Subcutaneous abdominal adipose tissue (tissue), 5 donors: ENCODE measurements around the gene COA1.

Experiments
- H3K27ac ChIP-seq: one replicate; pipeline ENCODE4 v1.7.0; 2013; ENCODE audit warnings: low read depth, mild to moderate bottlenecking, inconsistent platforms, low read length, moderate library complexity
- H3K27me3 ChIP-seq, 5 donors: one replicate each; pipeline ENCODE4 v1.7.0; 2013; ENCODE audit warnings: low read length in 5 of 5, inconsistent platforms in 1 of 5; ENCODE audit not compliant: control insufficient read depth in 5 of 5, insufficient read depth in 4 of 5
- H3K36me3 ChIP-seq, 5 donors: one replicate each; pipeline ENCODE4 v1.7.0; 2013; ENCODE audit warnings: low read length in 5 of 5; ENCODE audit not compliant: control insufficient read depth in 5 of 5, insufficient read depth in 5 of 5
- H3K4me1 ChIP-seq, 5 donors: one replicate each; pipeline ENCODE4 v1.7.0; 2013; ENCODE audit warnings: low read length in 5 of 5, mild to moderate bottlenecking in 3 of 5, moderate library complexity in 1 of 5; ENCODE audit not compliant: control insufficient read depth in 5 of 5, insufficient read depth in 5 of 5
- H3K4me3 ChIP-seq, 5 donors: one replicate each; pipeline ENCODE4 v1.7.0; 2013; ENCODE audit warnings: low read length in 5 of 5, low read depth in 1 of 5
- H3K9ac ChIP-seq, 5 donors: one replicate each; pipeline ENCODE4 v1.7.0; 2013; ENCODE audit warnings: low read length in 5 of 5, mild to moderate bottlenecking in 4 of 5, moderate library complexity in 3 of 5
- H3K9me3 ChIP-seq, 5 donors: one replicate each; pipeline ENCODE4 v1.7.0; 2013; ENCODE audit warnings: low read length in 5 of 5; ENCODE audit not compliant: control insufficient read depth in 5 of 5
- donor health status: healthy.
- donor health status: healthy.
- donor health status: healthy.
- donor health status: healthy.
- donor health status: healthy.

COA1 gene

DNA sequence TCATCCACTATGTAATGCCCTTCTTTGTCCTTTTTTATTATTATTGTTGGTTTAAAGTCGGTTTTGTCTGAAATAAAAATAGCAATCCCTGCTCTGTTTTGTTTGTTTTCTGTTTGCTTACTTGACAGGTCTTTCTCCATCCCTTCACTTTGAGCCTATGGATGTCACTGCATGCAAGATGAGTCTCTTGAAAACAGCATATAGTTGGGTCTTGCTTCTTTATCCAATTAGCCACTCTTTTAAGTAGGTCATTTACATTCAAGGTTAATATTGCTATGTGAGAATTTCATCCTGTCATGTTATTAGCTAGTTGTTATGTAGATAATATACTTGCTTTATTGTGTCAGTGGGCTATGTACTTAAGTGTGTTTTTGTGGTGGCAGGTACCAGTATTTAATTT is 25.8 kb downstream of the COA1 start:
- Histone ChIP-seq H3K9ac (no peak overlapping the region), H3K4me3 (no peak overlapping the region), H3K36me3 (peaks cover 0 to 9% (median 6%) of the 10 kb centered on the region in 5 donors), H3K27me3 (no peaks in the 10 kb centered on the region), H3K4me1 (no peaks in the 10 kb centered on the region), H3K9me3 (no peaks in the 10 kb centered on the region), H3K27ac (no peak overlapping the region)

- Histone ChIP-seq H3K27ac (no peak overlapping the region), H3K9me3 (no peaks in the 10 kb centered on the region), H3K4me1 (no peaks in the 10 kb centered on the region)
These were observed 26.3 kb downstream of the COA1 start for GRCh38 chr7:43702974-43703373.

DNA sequence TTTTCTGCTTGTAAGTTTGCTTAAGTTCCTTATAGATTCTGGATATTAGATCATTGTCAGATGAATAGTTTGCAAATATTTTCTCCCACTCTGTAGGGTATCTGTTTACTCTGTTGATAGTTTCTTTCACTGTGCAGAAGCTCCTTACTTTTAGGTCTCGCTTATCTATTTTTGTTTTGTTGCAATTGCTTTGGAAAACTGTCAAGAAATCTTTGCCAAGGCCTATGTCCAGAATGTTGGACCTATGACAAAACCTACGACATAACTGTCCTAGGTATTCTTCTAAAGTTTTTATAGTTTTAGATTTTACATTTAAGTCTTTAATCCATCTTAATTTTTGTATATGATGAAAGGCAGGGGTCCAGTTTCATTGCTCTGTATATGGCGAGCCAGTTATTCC is 27.4 kb downstream of the COA1 start:
- no peak overlapping the region for H3K9ac ChIP-seq
- peaks cover 0 to 9% (median 6%) of the 10 kb centered on the region in 5 donors for H3K36me3 ChIP-seq
- H3K27ac ChIP-seq: no peak overlapping the region
- H3K4me1 ChIP-seq: no peaks in the 10 kb centered on the region
- H3K9me3 ChIP-seq: no peaks in the 10 kb centered on the region
- no peak overlapping the region for H3K4me3 ChIP-seq
- H3K27me3 ChIP-seq: no peaks in the 10 kb centered on the region

More at GRCh38 chr7:43702974-43703373, 26.3 kb downstream of the COA1 start:
- Histone ChIP-seq H3K36me3 (peaks cover 0 to 9% (median 6%) of the 10 kb centered on the region in 5 donors), H3K9ac (no peak overlapping the region), H3K27me3 (no peaks in the 10 kb centered on the region), H3K4me3 (no peak overlapping the region)

DNA sequence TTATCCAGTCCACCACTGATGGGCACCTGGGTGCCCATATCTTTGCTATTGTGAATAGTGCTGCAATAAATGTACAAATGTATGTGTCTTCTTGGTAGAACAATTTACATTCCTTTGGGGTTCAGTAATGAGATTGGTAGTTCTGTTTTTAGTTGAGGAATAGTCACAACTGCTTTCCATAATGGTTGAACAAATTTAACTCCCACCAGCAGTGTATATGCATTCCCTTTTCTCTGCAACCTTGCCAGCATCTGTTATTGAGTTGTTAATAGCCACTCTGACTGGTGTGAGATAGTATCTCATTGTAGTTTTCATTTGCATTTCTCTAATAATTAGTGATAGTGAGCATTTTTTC is 27.8 kb downstream of the COA1 start:
- H3K36me3 ChIP-seq: peaks cover 0 to 9% (median 6%) of the 10 kb centered on the region in 5 donors
- H3K27ac ChIP-seq: no peak overlapping the region
- H3K27me3 ChIP-seq: no peaks in the 10 kb centered on the region
- no peak overlapping the region for H3K9ac ChIP-seq
- H3K9me3 ChIP-seq: no peaks in the 10 kb centered on the region
- no peaks in the 10 kb centered on the region for H3K4me1 ChIP-seq
- H3K4me3 ChIP-seq: no peak overlapping the region

DNA sequence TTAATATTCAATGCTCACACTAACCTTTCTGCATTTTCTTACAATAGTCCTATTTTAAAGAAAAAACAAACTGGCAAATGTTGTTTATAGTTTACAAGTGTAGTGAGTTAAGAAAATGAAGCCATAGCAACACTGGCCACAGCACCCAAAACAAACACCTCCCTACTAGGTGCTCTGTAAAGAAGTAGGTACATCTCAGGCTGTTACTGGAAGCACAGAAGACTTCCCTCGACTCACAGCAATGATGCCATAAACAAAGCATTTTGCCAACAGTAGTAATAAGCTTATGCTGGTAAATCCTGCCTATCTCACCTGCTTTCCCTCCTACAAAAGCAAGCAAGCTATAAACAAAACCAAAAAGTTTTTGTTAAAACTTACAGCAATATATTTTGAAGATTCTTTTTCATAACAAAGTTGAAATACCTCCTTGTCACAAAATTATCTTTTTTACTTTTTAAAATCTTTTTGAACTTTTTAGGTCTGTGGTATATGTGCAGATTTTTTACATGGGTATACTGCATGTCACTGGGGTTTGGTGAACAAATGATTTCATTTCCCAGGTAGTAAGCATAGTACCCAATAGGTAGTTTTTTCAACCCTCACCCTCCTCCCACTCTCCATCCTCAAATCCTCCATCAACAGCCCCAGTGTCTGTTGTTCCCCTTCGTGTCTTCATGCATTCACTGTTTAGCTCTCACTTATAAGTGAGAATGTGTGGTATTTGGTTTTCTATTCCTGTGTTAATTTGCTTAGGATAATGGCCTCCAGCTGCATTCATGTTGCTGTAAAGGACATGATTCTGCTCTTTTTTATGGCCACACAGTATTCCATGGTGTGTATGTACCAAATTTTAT is 28.4 kb downstream of the COA1 start:
- no peaks in the 10 kb centered on the region for H3K9me3 ChIP-seq
- no peak overlapping the region for H3K27ac ChIP-seq
- no peak overlapping the region for H3K9ac ChIP-seq
- H3K36me3 ChIP-seq: peaks cover 0 to 9% (median 6%) of the 10 kb centered on the region in 5 donors
- H3K27me3 ChIP-seq: no peaks in the 10 kb centered on the region
- no peak overlapping the region for H3K4me3 ChIP-seq
- H3K4me1 ChIP-seq: no peaks in the 10 kb centered on the region

DNA sequence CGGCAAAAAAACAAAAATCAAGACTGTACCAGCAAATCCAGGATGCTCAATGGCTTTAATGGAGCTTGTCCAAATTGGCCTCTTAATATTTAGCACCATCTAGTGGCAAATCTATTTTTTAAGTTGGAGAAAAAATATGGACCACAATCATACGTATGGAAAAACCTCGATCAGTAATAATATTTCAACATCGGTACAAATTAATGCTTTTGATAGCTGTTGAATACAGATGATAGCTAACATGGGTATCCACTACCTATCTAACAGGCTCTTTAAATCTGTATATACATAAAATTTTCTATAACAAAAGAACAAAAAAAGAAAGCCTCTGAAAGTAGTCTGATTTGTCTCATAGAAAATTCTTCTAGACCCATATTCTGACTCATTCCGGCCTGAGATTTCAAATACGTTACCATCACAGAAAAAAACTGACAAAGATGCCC is 29.2 kb downstream of the COA1 start:
- no peaks in the 10 kb centered on the region for H3K9me3 ChIP-seq
- H3K9ac ChIP-seq: no peak overlapping the region
- H3K36me3 ChIP-seq: peaks cover 0 to 3% (median 2%) of the 10 kb centered on the region in 5 donors
- H3K4me1 ChIP-seq: no peaks in the 10 kb centered on the region
- H3K4me3 ChIP-seq: no peak overlapping the region
- no peaks in the 10 kb centered on the region for H3K27me3 ChIP-seq
- no peak overlapping the region for H3K27ac ChIP-seq

DNA sequence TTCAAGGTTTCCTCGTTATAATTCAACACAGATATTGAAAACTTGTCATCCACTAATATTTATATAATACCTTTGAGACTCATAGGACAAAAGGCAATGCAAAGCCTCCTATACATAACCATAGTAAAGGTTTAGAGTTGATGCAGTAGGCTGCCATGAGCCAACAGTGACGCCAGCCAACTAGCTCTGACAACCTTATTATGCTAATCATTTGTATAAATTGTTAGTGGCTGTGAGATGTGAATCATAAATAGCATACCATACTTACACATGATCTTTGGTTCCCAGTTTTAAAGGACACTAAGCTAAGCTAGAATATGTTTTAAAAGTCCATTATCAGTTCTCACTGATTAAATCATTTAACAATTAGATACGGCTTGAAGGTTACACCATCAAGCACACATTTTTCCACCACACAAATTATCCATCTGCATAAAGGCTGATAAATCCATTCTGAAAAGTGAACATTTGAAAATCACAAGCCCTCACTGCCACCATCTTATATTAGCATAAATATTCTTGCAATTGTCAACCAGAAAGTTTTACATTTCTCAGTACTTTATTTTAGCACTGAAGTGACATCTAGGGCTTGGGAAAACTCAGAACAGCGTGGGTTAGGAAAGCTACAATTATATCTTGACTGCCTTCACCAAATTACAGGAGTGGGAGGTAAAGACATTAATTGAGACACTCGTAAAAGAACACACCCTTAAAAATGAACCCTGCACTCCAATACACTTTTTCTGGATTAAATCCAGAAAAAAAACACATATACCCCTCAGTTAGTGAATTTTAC is 30.7 kb downstream of the COA1 start:
- no peaks in the 10 kb centered on the region for H3K9me3 ChIP-seq
- no peak overlapping the region for H3K27ac ChIP-seq
- no peaks in the 10 kb centered on the region for H3K27me3 ChIP-seq
- no peak overlapping the region for H3K9ac ChIP-seq
- no peak overlapping the region for H3K4me3 ChIP-seq
- no peaks in the 10 kb centered on the region for H3K36me3 ChIP-seq
- no peaks in the 10 kb centered on the region for H3K4me1 ChIP-seq

DNA sequence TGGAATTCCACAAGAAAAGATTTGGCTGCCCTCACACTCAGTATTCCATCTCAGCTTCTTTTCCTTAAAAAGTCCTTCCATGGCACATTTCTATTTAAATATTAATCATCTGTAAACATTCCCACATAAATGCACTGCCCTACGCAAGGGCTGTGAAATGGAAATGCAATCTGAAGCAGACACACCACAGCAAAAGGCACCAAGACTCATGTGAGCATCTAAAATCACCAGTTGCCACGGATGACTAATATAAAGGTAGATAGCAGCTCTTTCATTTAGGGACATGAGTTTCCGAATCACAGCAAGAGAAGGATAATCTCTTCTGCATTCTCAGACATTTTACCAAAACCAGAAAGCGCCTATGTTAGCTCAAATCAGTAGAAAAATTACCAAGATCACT is 31.6 kb downstream of the COA1 start:
- no peak overlapping the region for H3K27ac ChIP-seq
- H3K4me3 ChIP-seq: no peak overlapping the region
- H3K36me3 ChIP-seq: no peaks in the 10 kb centered on the region
- no peaks in the 10 kb centered on the region for H3K9me3 ChIP-seq
- no peak overlapping the region for H3K9ac ChIP-seq
- H3K27me3 ChIP-seq: no peaks in the 10 kb centered on the region
- no peaks in the 10 kb centered on the region for H3K4me1 ChIP-seq

GRCh38 chr7:43695365-43695764 is 34.0 kb downstream of the COA1 start:
- H3K9ac ChIP-seq: no peak overlapping the region
- no peak overlapping the region for H3K4me3 ChIP-seq
- no peaks in the 10 kb centered on the region for H3K36me3 ChIP-seq
- no peak overlapping the region for H3K27ac ChIP-seq
- no peaks in the 10 kb centered on the region for H3K27me3 ChIP-seq
- H3K4me1 ChIP-seq: no peaks in the 10 kb centered on the region
- H3K9me3 ChIP-seq: no peaks in the 10 kb centered on the region

GRCh38 chr7:43694399-43694748 is 34.9 kb downstream of the COA1 start:
- no peaks in the 10 kb centered on the region for H3K36me3 ChIP-seq
- no peak overlapping the region for H3K4me3 ChIP-seq
- no peak overlapping the region for H3K9ac ChIP-seq
- no peak overlapping the region for H3K27ac ChIP-seq
- H3K27me3 ChIP-seq: no peaks in the 10 kb centered on the region
- no peaks in the 10 kb centered on the region for H3K9me3 ChIP-seq
- H3K4me1 ChIP-seq: no peaks in the 10 kb centered on the region
